Measurements from ENCODE around the gene LEFTY2. TPM values are rescaled to one million over a fixed set of nuclear protein-coding genes. Genes with fewer than 3 reads are reported as not detected.
"Not testable (repeated sequence)": the region's sequence is repeated elsewhere in the genome, so short reads cannot be mapped to it uniquely, and the experiment has no call there.

The LEFTY2 gene
- total and polyA plus RNA-seq, 2 donors = 0.33 to 1.5 TPM

DNA sequence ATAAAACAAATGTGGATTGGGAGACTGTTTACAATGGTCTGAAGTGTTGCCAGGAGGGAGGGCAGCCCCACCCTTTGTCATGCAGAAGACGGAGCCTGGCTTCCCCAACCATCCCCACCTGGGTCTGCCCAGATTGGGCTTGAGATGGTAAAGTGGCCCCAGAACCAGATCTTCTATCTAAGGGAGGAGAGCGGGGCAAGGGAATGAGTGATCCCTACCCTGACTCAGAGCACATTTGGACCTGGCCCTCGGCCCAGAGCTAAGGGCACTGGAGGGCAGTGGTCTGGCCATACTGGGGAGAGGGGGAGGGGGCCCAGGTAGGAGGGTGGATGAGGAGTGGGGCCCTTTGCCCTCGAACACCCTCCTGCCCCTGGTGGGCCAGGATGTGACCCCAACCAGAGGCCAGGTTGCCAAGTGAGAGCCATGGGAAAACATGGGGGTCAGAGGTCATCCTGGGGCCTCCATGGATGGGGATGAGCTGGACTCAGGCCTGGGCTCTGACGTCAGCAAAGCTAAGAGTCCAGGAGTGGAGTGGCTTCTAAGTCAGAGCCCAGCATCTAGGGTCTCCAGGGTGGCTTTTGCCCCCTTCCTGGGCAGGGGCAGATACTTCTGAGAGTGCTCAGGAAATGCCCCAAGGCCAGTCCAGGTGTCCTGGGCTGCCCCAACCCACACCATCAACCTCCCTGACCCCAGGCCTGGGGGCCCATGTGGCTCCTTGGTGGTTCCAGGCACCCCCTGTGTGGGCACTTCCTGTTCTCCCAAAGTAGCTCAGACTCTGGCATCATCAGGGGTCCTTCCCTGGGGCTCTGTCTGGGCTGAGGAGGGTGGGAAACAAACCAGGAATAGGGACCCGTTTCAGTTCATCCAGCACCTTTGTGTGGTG is 50.4 kb downstream of the LEFTY2 start:
- H3K4me1 ChIP-seq (ENCODE audit: control insufficient read depth in 2 of 2, insufficient read depth in 2 of 2, low read length in 2 of 2) = peaks cover 0 to 2% of the 10 kb centered on the region in 2 donors
- no peaks in the 10 kb centered on the region for H3K36me3 ChIP-seq (ENCODE audit: control insufficient read depth in 2 of 2, insufficient read depth in 2 of 2, low read length in 1 of 2)
- no peak overlapping the region for H3K4me3 ChIP-seq (ENCODE audit: low read length in 2 of 2)
- H3K27ac ChIP-seq (ENCODE audit: low read depth in 1 of 2, low read length in 1 of 2) = no peak overlapping the region
- H3K9me3 ChIP-seq (ENCODE audit: control insufficient read depth in 2 of 2, insufficient read depth in 1 of 2, low read length in 1 of 2) = no peaks in the 10 kb centered on the region
- H3K27me3 ChIP-seq (ENCODE audit: control insufficient read depth in 2 of 2, insufficient read depth in 1 of 2, low read length in 1 of 2) = peaks cover 0 to 16% of the 10 kb centered on the region in 2 donors
- DNase-seq (ENCODE audit: low read depth in 6 of 9, low spot score in 9 of 9) = no peak
- WGBS = 93% methylated on average over 6 of the region's 6 CpGs

DNA sequence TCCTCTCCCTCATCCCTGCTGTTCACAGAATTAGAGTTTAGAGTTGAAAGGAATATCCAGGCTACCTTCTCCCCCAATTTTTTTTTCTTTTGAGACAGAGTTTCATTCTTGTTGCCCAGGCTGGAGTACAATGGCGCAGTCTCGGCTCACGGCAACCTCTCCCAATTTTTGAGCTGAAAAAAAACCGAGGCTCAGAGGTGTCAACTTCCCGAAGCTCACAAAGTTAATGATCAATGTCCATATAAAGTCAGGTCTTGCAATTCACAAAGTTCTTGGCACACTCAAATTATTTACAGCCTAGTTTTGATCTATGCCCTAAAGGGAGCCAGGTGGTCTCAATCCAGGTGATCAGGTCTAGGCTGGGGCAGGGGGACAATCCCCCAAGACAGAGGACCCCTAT is 51.3 kb downstream of the LEFTY2 start:
- peaks cover 0 to 16% of the 10 kb centered on the region in 2 donors for H3K27me3 ChIP-seq (ENCODE audit: control insufficient read depth in 2 of 2, insufficient read depth in 1 of 2, low read length in 1 of 2)
- no peaks in the 10 kb centered on the region for H3K36me3 ChIP-seq (ENCODE audit: control insufficient read depth in 2 of 2, insufficient read depth in 2 of 2, low read length in 1 of 2)
- no peak for DNase-seq (ENCODE audit: low read depth in 6 of 9, low spot score in 9 of 9)
- H3K27ac ChIP-seq (ENCODE audit: low read depth in 1 of 2, low read length in 1 of 2) = no peak overlapping the region
- H3K4me1 ChIP-seq (ENCODE audit: control insufficient read depth in 2 of 2, insufficient read depth in 2 of 2, low read length in 2 of 2) = peaks cover 0 to 2% of the 10 kb centered on the region in 2 donors
- 97% methylated on average over 5 of the region's 5 CpGs for WGBS
- H3K4me3 ChIP-seq (ENCODE audit: low read length in 2 of 2) = no peak overlapping the region
- H3K9me3 ChIP-seq (ENCODE audit: control insufficient read depth in 2 of 2, insufficient read depth in 1 of 2, low read length in 1 of 2) = no peaks in the 10 kb centered on the region

DNA sequence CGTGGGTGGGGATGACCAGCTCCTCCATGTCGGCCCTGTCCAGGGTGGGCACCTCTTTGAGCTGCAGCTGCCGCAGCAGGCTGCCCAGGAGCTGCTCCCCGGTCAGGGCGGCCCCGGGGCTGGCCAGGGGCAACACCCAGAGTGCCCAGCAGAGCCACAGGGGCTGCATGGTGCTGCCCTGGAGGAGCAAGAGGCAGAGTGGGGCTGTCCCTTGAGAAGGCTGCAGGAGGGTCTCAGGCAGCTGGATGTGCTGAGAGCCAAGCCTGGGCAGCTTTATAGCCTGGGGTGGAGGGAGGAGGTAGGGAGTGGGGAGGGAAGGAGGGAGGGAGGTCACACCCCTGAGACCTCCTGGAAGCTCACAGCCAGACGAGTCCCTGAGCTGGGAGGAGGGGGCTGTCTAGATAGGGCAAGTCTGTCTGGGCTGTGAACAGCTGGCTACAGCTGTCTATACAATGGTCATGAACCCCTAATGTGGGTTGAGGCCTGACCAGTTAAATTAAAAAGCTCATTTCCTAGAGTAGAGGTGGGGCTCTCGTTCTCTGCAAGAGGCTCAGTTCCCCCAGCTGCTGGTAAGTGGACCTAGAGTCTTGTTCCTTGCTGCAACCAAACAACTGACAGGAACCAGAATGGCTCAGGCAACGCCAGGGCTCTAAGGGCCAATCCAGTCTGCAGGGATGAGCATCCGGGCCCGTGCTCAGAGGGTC is 52.0 kb downstream of the LEFTY2 start, which contains the start of gene LEFTY1:
TSS of gene LEFTY1 (minus strand) at position 249 of the 704 bp plus-strand sequence. CDS start at position 169, 80 bp downstream.
- Histone ChIP-seq H3K4me3 (ENCODE audit: low read length in 2 of 2) (no peak within 1 kb of the TSS), H3K36me3 (ENCODE audit: control insufficient read depth in 2 of 2, insufficient read depth in 2 of 2, low read length in 1 of 2) (no peaks in the 10 kb centered on the region), H3K27ac (ENCODE audit: low read depth in 1 of 2, low read length in 1 of 2) (no peak within 1 kb of the TSS), H3K4me1 (ENCODE audit: control insufficient read depth in 2 of 2, insufficient read depth in 2 of 2, low read length in 2 of 2) (peaks cover 0 to 2% of the 10 kb centered on the region in 2 donors), H3K9me3 (ENCODE audit: control insufficient read depth in 2 of 2, insufficient read depth in 1 of 2, low read length in 1 of 2) (no peaks in the 10 kb centered on the region), H3K27me3 (ENCODE audit: control insufficient read depth in 2 of 2, insufficient read depth in 1 of 2, low read length in 1 of 2) (peaks cover 0 to 16% of the 10 kb centered on the region in 2 donors)
- WGBS = 93% methylated on average over 11 of the region's 11 CpGs
- no peak for DNase-seq (ENCODE audit: low read depth in 6 of 9, low spot score in 9 of 9)

DNA sequence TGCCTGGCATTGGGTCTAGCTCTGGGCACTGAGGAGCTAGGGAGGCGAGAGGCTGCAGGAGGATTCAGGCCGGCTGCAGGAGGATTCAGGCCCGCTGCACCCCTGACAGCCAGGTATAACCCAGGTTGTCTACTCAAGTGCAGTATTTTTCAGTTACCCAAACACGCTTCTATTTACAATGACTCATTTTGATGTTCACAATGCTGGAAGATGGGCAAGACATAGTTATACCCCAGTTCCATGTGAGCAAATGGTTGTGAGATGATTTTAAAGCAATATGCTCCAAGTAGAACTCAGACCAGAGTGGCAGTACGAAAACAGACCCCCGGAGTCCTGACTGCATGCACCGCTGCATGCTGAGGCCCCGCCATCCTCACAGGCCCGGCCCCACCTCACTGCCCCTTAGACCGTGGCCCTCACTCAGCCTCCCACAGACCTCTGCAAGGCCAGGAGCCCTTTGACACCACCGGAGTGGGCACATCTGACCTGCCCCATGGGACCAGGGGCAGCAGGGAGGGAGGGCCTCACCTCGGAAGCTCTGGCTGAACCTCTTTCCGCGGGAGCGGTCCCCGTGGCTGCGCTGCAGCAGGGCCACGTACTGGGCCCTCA is 52.6 kb downstream of the LEFTY2 start:
- Histone ChIP-seq H3K27ac (ENCODE audit: low read depth in 1 of 2, low read length in 1 of 2) (no peak overlapping the region), H3K9me3 (ENCODE audit: control insufficient read depth in 2 of 2, insufficient read depth in 1 of 2, low read length in 1 of 2) (no peaks in the 10 kb centered on the region), H3K4me3 (ENCODE audit: low read length in 2 of 2) (no peak overlapping the region), H3K27me3 (ENCODE audit: control insufficient read depth in 2 of 2, insufficient read depth in 1 of 2, low read length in 1 of 2) (peaks cover 0 to 22% of the 10 kb centered on the region in 2 donors), H3K4me1 (ENCODE audit: control insufficient read depth in 2 of 2, insufficient read depth in 2 of 2, low read length in 2 of 2) (peaks cover 0 to 5% of the 10 kb centered on the region in 2 donors), H3K36me3 (ENCODE audit: control insufficient read depth in 2 of 2, insufficient read depth in 2 of 2, low read length in 1 of 2) (no peaks in the 10 kb centered on the region)
- WGBS = 96% methylated on average over 18 of the region's 18 CpGs
- DNase-seq (ENCODE audit: low read depth in 6 of 9, low spot score in 9 of 9) = no peak

DNA sequence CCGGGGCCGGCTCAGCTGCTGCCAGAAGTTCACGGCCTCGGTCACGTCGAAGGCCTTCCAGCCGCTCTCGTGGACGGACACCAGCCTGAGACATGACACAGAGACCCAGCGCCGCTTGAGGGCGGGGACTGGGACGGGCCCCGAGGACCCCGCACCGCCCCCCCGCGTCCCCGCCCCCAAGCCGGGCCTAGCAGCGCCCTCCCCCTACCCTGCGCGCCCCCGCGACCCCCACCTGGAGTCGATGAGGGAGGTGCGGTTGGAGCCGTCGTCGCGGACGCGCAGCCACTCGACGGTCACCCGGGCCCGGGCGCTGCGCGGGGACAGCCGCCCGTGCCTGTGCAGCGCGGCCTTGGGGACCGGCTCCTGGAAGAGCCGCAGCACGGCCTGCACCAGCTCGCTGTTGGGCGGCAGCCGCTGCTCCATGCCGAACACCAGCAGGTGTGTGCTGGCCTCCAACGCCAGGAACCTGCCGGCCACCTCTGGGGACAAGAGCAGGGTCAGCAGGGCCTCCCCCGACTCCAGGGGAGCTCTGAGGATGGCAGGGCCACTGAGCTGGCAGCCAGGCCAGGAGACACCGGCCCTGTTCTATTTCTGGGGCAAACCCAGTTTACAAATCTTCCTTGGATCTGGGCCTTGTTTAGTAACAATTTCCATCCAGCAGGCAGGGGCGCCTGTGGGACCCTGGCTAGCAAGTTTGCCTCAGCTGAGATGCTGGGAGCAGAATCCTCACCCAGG is 53.3 kb downstream of the LEFTY2 start:
- DNase-seq (ENCODE audit: low read depth in 6 of 9, low spot score in 9 of 9); H3K36me3 ChIP-seq (ENCODE audit: control insufficient read depth in 2 of 2, insufficient read depth in 2 of 2, low read length in 1 of 2); H3K27ac ChIP-seq (ENCODE audit: low read depth in 1 of 2, low read length in 1 of 2); H3K4me3 ChIP-seq (ENCODE audit: low read length in 2 of 2); H3K9me3 ChIP-seq (ENCODE audit: control insufficient read depth in 2 of 2, insufficient read depth in 1 of 2, low read length in 1 of 2): not testable (repeated sequence)
- peaks cover 3 to 11% of the 10 kb centered on the region in 2 donors for H3K4me1 ChIP-seq (ENCODE audit: control insufficient read depth in 2 of 2, insufficient read depth in 2 of 2, low read length in 2 of 2)
- H3K27me3 ChIP-seq (ENCODE audit: control insufficient read depth in 2 of 2, insufficient read depth in 1 of 2, low read length in 1 of 2) = peaks cover 0 to 29% of the 10 kb centered on the region in 2 donors
- WGBS = 56% methylated on average over 43 of the region's 56 CpGs

DNA sequence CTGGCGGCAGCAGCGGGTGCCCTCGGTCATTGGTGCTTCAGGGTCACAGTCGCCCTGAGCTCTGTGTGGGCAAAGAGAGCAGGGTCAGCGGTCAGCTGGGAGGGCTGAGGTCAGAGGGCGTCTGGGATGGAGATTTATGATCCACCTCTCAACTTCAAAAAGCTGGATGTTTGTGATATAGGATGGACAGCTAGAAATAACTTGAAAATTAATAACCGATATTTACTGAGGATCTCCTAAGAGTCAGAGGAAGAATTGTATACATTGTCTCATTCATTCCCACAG is 54.0 kb downstream of the LEFTY2 start:
- peaks cover 0 to 33% of the 10 kb centered on the region in 2 donors for H3K27me3 ChIP-seq (ENCODE audit: control insufficient read depth in 2 of 2, insufficient read depth in 1 of 2, low read length in 1 of 2)
- H3K27ac ChIP-seq (ENCODE audit: low read depth in 1 of 2, low read length in 1 of 2) = no peak overlapping the region
- no peak overlapping the region for H3K4me3 ChIP-seq (ENCODE audit: low read length in 2 of 2)
- H3K4me1 ChIP-seq (ENCODE audit: control insufficient read depth in 2 of 2, insufficient read depth in 2 of 2, low read length in 2 of 2) = peaks cover 3 to 15% of the 10 kb centered on the region in 2 donors
- H3K36me3 ChIP-seq (ENCODE audit: control insufficient read depth in 2 of 2, insufficient read depth in 2 of 2, low read length in 1 of 2) = no peaks in the 10 kb centered on the region
- 98% methylated on average over 7 of the region's 7 CpGs for WGBS
- DNase-seq (ENCODE audit: low read depth in 6 of 9, low spot score in 9 of 9) = no peak
- H3K9me3 ChIP-seq (ENCODE audit: control insufficient read depth in 2 of 2, insufficient read depth in 1 of 2, low read length in 1 of 2) = no peaks in the 10 kb centered on the region

Other genes starting within 250 kb of the LEFTY2 start
- 310 TPM for gene SRP9, start 163.4 kb downstream of the LEFTY2 start, total RNA-seq
- gene SRP9, start 163.4 kb downstream of the LEFTY2 start, polyA plus RNA-seq = 362 TPM
- gene EPHX1, start 131.1 kb downstream of the LEFTY2 start, total RNA-seq = 9.3 TPM
- 13.3 TPM for gene EPHX1, start 131.1 kb downstream of the LEFTY2 start, polyA plus RNA-seq
- gene TMEM63A, start 58.8 kb downstream of the LEFTY2 start, total RNA-seq = 19.8 TPM
- gene TMEM63A, start 58.8 kb downstream of the LEFTY2 start, polyA plus RNA-seq = 38.8 TPM
- gene LEFTY1, start 52.1 kb downstream of the LEFTY2 start, total RNA-seq = 0.47 TPM
- gene LEFTY1, start 52.1 kb downstream of the LEFTY2 start, polyA plus RNA-seq = 1.2 TPM
- 50.7 TPM for gene PYCR2, start 17.0 kb downstream of the LEFTY2 start, total RNA-seq
- gene PYCR2, start 17.0 kb downstream of the LEFTY2 start, polyA plus RNA-seq = 80.7 TPM
- 29.7 TPM for gene SDE2, start 58.1 kb upstream of the LEFTY2 start, total RNA-seq
- gene SDE2, start 58.1 kb upstream of the LEFTY2 start, polyA plus RNA-seq = 13.8 TPM
- gene H3-3A, start 121.5 kb upstream of the LEFTY2 start, total RNA-seq = 725 TPM
- 1,694 TPM for gene H3-3A, start 121.5 kb upstream of the LEFTY2 start, polyA plus RNA-seq
- 21.1 TPM for gene ACBD3, start 245.5 kb upstream of the LEFTY2 start, total RNA-seq
- gene ACBD3, start 245.5 kb upstream of the LEFTY2 start, polyA plus RNA-seq = 17.9 TPM

Measured in thymus (tissue), 11 donors.